GM12878 (cell line): ENCODE data around the gene ENDOV. TPM values are rescaled to one million over a fixed set of nuclear protein-coding genes. Genes with fewer than 3 reads are reported as not detected.

Experiments used
- BCL11A ChIP-seq: IDR thresholded peaks from 2 replicates; pipeline ENCODE4 v1.6.1; 2011; ENCODE audit warnings: low read depth, low read length
- CBFB ChIP-seq: IDR thresholded peaks from 2 replicates; pipeline ENCODE4 v1.6.1; 2016; ENCODE audit warnings: antibody characterized with exemption, low read depth
- CBX3 ChIP-seq: fragments of 200-600 bp; sonication (generic); IDR thresholded peaks from 2 replicates; pipeline ENCODE4 v1.6.1; 2016; ENCODE audit warnings: low read depth, borderline replicate concordance
- CHD2 ChIP-seq: IDR thresholded peaks from 2 replicates; pipeline ENCODE4 v1.6.1; 2011; ENCODE audit warnings: low read depth, low read length, improper control_type of control experiment, borderline replicate concordance
- FOXK2 ChIP-seq: fragments of 450-650 bp; IDR thresholded peaks from 2 replicates; pipeline ENCODE4 v1.6.1; 2017; ENCODE audit warnings: mild to moderate bottlenecking, moderate library complexity
- GATAD2B ChIP-seq: fragments of 450-650 bp; conservative IDR thresholded peaks from 2 replicates; pipeline ENCODE4 v1.6.1; 2017; ENCODE audit warnings: low read depth, mild to moderate bottlenecking, moderate library complexity
- KDM1A ChIP-seq: fragments of 200-600 bp; sonication (generic); IDR thresholded peaks from 2 replicates; pipeline ENCODE4 v1.6.1; 2016; ENCODE audit warnings: borderline replicate concordance
- LARP7 ChIP-seq: fragments of 450-650 bp; IDR thresholded peaks from 2 replicates; pipeline ENCODE4 v1.6.1; 2017; ENCODE audit warnings: mild to moderate bottlenecking
- MYB ChIP-seq: fragments of 150-350 bp; IDR thresholded peaks from 2 replicates; pipeline ENCODE4 v1.6.1; 2014; ENCODE audit warnings: mild to moderate bottlenecking, low read depth, low read length, borderline replicate concordance
- PAX8 ChIP-seq: fragments of 450-650 bp; IDR thresholded peaks from 2 replicates; pipeline ENCODE4 v1.6.1; 2017; ENCODE audit warnings: mild to moderate bottlenecking, moderate library complexity
- RCOR1 ChIP-seq: conservative IDR thresholded peaks from 2 replicates; pipeline ENCODE4 v1.6.1; 2012; ENCODE audit warnings: low read depth, low read length, improper control_type of control experiment
- SIX5 ChIP-seq: IDR thresholded peaks from 2 replicates; pipeline ENCODE4 v1.6.1; 2011; ENCODE audit warnings: mild to moderate bottlenecking, low read depth, low read length, moderate library complexity; ENCODE audit not compliant: severe bottlenecking
- SMAD1 ChIP-seq: fragments of 450-650 bp; IDR thresholded peaks from 2 replicates; pipeline ENCODE4 v1.6.1; 2018; ENCODE audit warnings: mild to moderate bottlenecking, low read depth; ENCODE audit not compliant: partially characterized antibody
- TBL1XR1 ChIP-seq: IDR thresholded peaks from 2 replicates; pipeline ENCODE4 v1.6.1; 2012; ENCODE audit warnings: low read depth, low read length, improper control_type of control experiment
- YY1 ChIP-seq: IDR thresholded peaks from 2 replicates; pipeline ENCODE4 v1.6.1; 2011; ENCODE audit warnings: low read depth, mild to moderate bottlenecking, low read length
- ZNF384 ChIP-seq: IDR thresholded peaks from 2 replicates; pipeline ENCODE4 v1.6.1; 2012; ENCODE audit warnings: low read depth, mild to moderate bottlenecking, low read length, improper control_type of control experiment, borderline replicate concordance
- ZNF592 ChIP-seq: fragments of 450-650 bp; IDR thresholded peaks from 2 replicates; pipeline ENCODE4 v1.6.1; 2017; ENCODE audit warnings: mild to moderate bottlenecking, moderate library complexity
- polyA plus RNA-seq, 11 experiments: library from polyadenylated mRNA; depleted of rRNA in 4 of 11; unstranded in 6 of 11; stranded (reverse) in 5 of 11; fragments of >200 nt; fragmentation: Nextera tagmentation in 4 of 11; fragmentation: Illumina TruSeq in 1 of 11; extraction: Ambion mirVana in 4 of 11; extraction: Trizol in 1 of 11; gene quantifications; 1 replicate in 1 of 11; 2 replicates in 10 of 11; pipeline versions ENCODE4 v1.2.1 to v1.2.3, GENCODE V29; 2011 to 2016; ENCODE audit warnings: inconsistent platforms in 2 of 11, missing spikeins in 2 of 11, low read depth in 1 of 11
- total RNA-seq, 4 experiments: library from RNA; depleted of rRNA in 3 of 4; stranded (reverse); fragments of >200 nt in 3 of 4; fragmentation: Illumina TruSeq in 1 of 4; extraction: Trizol in 1 of 4; gene quantifications; 2 replicates each; pipeline versions ENCODE4 v1.2.1 to v1.2.3, GENCODE V29; 2013 to 2021
- TF ChIP-seq, protein P1 (sequence below): IDR thresholded peaks from 2 replicates; pipeline ENCODE4 v1.6.1; 2012; ENCODE audit warnings: mild to moderate bottlenecking, low read depth, low read length
- TF ChIP-seq, protein P2 (sequence below): fragments of 450-650 bp; formaldehyde crosslinking; IDR thresholded peaks from 2 replicates; pipeline ENCODE4 v1.4.0; 2020; ENCODE audit warnings: mild to moderate bottlenecking, moderate library complexity

The ENDOV gene
- total and polyA plus RNA-seq, 10 of the 15 experiments (the other 5 are each of a cell fraction or from before 2014, with no cell fraction given), result 0.63 to 11.9 (median 8.1) TPM

- TF ChIP-seq ZNF592 (no peak), ZNF384 (no peak), CBX3 (no peak), YY1 (peak; percentile 85), TBL1XR1 (no peak), KDM1A (no peak), GATAD2B (peak; percentile 87), MYB (no peak), LARP7 (peak; percentile 96), CHD2 (peak; percentile 92), PAX8 (no peak), BCL11A (no peak), FOXK2 (0 out of 2 replicates have a peak, but pooled peaks have one; percentile 48), RCOR1 (no peak), SIX5 (no peak), SMAD1 (no peak), CBFB (0 out of 2 replicates have a peak, but pooled peaks have one; percentile 31)
- TF ChIP-seq, protein P1, sequence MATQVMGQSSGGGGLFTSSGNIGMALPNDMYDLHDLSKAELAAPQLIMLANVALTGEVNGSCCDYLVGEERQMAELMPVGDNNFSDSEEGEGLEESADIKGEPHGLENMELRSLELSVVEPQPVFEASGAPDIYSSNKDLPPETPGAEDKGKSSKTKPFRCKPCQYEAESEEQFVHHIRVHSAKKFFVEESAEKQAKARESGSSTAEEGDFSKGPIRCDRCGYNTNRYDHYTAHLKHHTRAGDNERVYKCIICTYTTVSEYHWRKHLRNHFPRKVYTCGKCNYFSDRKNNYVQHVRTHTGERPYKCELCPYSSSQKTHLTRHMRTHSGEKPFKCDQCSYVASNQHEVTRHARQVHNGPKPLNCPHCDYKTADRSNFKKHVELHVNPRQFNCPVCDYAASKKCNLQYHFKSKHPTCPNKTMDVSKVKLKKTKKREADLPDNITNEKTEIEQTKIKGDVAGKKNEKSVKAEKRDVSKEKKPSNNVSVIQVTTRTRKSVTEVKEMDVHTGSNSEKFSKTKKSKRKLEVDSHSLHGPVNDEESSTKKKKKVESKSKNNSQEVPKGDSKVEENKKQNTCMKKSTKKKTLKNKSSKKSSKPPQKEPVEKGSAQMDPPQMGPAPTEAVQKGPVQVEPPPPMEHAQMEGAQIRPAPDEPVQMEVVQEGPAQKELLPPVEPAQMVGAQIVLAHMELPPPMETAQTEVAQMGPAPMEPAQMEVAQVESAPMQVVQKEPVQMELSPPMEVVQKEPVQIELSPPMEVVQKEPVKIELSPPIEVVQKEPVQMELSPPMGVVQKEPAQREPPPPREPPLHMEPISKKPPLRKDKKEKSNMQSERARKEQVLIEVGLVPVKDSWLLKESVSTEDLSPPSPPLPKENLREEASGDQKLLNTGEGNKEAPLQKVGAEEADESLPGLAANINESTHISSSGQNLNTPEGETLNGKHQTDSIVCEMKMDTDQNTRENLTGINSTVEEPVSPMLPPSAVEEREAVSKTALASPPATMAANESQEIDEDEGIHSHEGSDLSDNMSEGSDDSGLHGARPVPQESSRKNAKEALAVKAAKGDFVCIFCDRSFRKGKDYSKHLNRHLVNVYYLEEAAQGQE, result no peak
- TF ChIP-seq, protein P2, sequence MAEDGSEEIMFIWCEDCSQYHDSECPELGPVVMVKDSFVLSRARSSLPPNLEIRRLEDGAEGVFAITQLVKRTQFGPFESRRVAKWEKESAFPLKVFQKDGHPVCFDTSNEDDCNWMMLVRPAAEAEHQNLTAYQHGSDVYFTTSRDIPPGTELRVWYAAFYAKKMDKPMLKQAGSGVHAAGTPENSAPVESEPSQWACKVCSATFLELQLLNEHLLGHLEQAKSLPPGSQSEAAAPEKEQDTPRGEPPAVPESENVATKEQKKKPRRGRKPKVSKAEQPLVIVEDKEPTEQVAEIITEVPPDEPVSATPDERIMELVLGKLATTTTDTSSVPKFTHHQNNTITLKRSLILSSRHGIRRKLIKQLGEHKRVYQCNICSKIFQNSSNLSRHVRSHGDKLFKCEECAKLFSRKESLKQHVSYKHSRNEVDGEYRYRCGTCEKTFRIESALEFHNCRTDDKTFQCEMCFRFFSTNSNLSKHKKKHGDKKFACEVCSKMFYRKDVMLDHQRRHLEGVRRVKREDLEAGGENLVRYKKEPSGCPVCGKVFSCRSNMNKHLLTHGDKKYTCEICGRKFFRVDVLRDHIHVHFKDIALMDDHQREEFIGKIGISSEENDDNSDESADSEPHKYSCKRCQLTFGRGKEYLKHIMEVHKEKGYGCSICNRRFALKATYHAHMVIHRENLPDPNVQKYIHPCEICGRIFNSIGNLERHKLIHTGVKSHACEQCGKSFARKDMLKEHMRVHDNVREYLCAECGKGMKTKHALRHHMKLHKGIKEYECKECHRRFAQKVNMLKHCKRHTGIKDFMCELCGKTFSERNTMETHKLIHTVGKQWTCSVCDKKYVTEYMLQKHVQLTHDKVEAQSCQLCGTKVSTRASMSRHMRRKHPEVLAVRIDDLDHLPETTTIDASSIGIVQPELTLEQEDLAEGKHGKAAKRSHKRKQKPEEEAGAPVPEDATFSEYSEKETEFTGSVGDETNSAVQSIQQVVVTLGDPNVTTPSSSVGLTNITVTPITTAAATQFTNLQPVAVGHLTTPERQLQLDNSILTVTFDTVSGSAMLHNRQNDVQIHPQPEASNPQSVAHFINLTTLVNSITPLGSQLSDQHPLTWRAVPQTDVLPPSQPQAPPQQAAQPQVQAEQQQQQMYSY (CRISPR knock-in tag), result no peak
Observed at GRCh38 chr17:80414803-80415625, at the start of gene ENDOV (continued).
